NB4 (cell line): ENCODE results near the gene MXRA5.

Experiments used
- CTCF ChIP-seq: IDR thresholded peaks from one replicate; pipeline ENCODE4 v1.5.1; 2012; ENCODE audit warnings: low read depth, low read length
- MYC ChIP-seq: IDR thresholded peaks from 2 replicates; pipeline ENCODE4 v1.6.1; 2011; ENCODE audit warnings: low read depth, low read length

- TF ChIP-seq MYC (no peak), CTCF (no peak)
Measured at GRCh38 chrX:3380603-3381002, 34.2 kb upstream of the MXRA5 start.
